Thoracic aorta (tissue), 2 donors: ENCODE measurements around the gene WNK1. TPM values are rescaled to one million over a fixed set of nuclear protein-coding genes. Genes with fewer than 3 reads are reported as not detected.

Experiments
- ATAC-seq: fragments of 150-250 bp; one replicate; pipeline ENCODE4 v1.8.0; 2017; ENCODE audit warnings: low read depth; ENCODE audit not compliant: insufficient number of reproducible peaks, low FRiP score
- DNase-seq: peaks from one replicate; pipeline ENCODE4 v3.0.0-alpha.2; 2020; ENCODE audit warnings: low spot score
- H3K27ac ChIP-seq, 2 donors: fragments of 200-600 bp; sonication (generic); 1 replicate in 1 of 2; 2 replicates in 1 of 2; pipeline ENCODE4 v1.5.1; 2016; ENCODE audit warnings: mild to moderate bottlenecking in 2 of 2, moderate library complexity in 2 of 2
- H3K27me3 ChIP-seq: fragments of 200-600 bp; sonication (generic); replicated peaks from 2 replicates; pipeline ENCODE4 v1.6.0; 2016; ENCODE audit warnings: mild to moderate bottlenecking; ENCODE audit not compliant: insufficient read depth
- H3K36me3 ChIP-seq: fragments of 200-600 bp; sonication (generic); one replicate; pipeline ENCODE4 v1.5.1; 2016
- H3K4me1 ChIP-seq, 2 donors: fragments of 200-600 bp; sonication (generic); 1 replicate in 1 of 2; 2 replicates in 1 of 2; pipeline versions ENCODE4 v1.5.1 to v1.6.0; 2016; ENCODE audit warnings: low read depth in 2 of 2, mild to moderate bottlenecking in 1 of 2; ENCODE audit not compliant: control insufficient read depth in 1 of 2
- H3K4me3 ChIP-seq: fragments of 200-600 bp; sonication (generic); 2 replicates; pipeline ENCODE4 v1.5.1; 2016; ENCODE audit warnings: mild to moderate bottlenecking
- H3K9me3 ChIP-seq: fragments of 200-600 bp; sonication (generic); 2 replicates; pipeline ENCODE4 v1.5.1; 2016
- total RNA-seq, 2 donors: library from RNA; depleted of rRNA; stranded (reverse); fragments of >200 nt; gene quantifications; one replicate each; pipeline versions ENCODE4 v1.1.0 to v1.2.3, GENCODE V29; 2016
- TF ChIP-seq, protein P1 (sequence below): fragments of 200-600 bp; sonication (generic); IDR thresholded peaks from one replicate; pipeline ENCODE4 v1.5.1; 2019; ENCODE audit warnings: antibody characterized with exemption

Gene WNK1
- total RNA-seq, 2 donors from 2014 or later = 191 to 197 TPM

DNA sequence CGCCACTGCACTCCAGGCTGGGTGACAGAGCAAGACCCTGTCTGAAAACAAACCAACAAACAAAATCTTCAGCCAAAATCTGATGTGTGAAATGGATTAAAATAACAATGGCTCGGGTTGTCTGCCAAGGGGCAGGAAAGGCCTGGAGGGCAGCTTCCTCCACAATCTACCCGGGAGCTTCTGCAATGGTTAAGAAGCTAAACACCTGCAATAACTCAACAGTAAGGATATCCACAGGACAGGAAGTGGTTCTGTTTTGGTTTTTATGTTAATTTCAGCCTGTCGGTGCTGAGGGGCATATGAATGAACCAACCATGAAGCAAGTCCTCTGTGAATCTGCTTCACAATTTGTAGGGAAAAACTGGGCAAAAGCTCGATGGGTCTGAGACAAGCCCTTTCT, 162.7 kb downstream of the WNK1 start:
- Histone ChIP-seq H3K9me3 (no peaks in the 10 kb centered on the region), H3K4me3 (no peak overlapping the region), H3K27me3 (no peaks in the 10 kb centered on the region), H3K4me1 (peaks cover 9 to 17% of the 10 kb centered on the region in 2 donors), H3K27ac (no peak overlapping the region), H3K36me3 (peaks cover 17% of the 10 kb centered on the region)
- TF ChIP-seq, protein P1, sequence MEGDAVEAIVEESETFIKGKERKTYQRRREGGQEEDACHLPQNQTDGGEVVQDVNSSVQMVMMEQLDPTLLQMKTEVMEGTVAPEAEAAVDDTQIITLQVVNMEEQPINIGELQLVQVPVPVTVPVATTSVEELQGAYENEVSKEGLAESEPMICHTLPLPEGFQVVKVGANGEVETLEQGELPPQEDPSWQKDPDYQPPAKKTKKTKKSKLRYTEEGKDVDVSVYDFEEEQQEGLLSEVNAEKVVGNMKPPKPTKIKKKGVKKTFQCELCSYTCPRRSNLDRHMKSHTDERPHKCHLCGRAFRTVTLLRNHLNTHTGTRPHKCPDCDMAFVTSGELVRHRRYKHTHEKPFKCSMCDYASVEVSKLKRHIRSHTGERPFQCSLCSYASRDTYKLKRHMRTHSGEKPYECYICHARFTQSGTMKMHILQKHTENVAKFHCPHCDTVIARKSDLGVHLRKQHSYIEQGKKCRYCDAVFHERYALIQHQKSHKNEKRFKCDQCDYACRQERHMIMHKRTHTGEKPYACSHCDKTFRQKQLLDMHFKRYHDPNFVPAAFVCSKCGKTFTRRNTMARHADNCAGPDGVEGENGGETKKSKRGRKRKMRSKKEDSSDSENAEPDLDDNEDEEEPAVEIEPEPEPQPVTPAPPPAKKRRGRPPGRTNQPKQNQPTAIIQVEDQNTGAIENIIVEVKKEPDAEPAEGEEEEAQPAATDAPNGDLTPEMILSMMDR = no peak
- ATAC-seq = no peak
- DNase-seq = no peak

DNA sequence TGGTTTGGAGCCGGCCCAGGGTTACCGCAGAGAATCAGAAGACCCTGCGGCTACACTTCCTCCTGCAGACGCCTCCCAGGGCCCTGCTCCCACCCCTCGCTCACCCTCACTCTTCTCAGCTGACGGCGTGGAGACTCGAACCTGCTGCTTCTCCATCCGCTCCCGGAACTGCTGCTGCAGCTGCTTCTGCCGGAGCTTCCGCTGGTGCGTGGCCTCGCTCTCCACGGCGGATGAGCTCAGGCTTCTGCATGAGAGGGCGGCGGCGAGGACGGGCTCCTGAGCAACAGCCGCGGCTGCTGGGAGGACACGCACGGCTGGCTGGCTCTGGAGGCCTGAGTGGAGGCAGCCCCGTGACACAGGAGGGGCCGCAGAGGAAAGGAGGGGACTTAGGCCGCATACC, 163.9 kb downstream of the WNK1 start:
- H3K27me3 ChIP-seq = no peaks in the 10 kb centered on the region
- TF ChIP-seq, protein P1 = no peak
- peaks cover 17% of the 10 kb centered on the region for H3K36me3 ChIP-seq
- ATAC-seq (no peak), DNase-seq (no peak)
- H3K4me1 ChIP-seq = peaks cover 4 to 11% of the 10 kb centered on the region in 2 donors
- no peak overlapping the region for H3K27ac ChIP-seq
- H3K9me3 ChIP-seq = no peaks in the 10 kb centered on the region
- H3K4me3 ChIP-seq = no peak overlapping the region

DNA sequence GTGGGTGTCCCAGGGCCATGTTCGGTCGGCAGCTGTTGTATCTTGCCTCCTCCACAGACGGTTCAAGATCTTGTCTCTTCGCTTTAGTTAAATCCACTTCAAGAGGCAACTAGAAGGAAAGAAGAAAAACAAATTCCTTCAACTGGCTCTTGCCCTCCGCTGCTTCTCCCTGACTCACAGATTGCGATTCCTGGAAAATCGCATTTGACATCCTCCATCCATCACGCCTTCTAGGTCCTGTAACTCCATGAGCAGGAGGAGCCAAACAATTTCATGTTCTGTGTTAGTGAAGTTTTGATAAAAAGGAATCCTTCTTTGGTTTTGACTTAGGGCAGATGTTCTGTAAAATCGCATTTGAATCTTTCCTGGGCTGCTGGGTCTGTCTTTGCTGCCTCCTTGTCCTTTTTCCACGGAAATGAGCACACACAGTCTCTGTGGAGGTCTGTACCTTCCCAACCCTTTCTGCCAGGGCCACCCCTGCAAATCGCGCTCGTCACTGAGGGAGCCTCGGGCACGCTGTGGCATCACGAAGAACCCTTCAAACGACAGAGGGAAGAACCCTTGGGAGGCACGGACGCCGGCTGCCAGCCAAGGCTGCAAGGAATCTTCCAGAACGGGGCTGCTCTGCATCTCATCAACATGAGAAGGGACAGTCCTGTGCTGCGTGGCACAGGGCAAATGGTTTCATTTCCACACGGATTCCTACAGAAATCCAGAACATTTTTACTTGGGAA, 164.5 kb downstream of the WNK1 start:
- H3K27me3 ChIP-seq = no peaks in the 10 kb centered on the region
- H3K9me3 ChIP-seq = no peaks in the 10 kb centered on the region
- H3K36me3 ChIP-seq = peaks cover 17% of the 10 kb centered on the region

DNA sequence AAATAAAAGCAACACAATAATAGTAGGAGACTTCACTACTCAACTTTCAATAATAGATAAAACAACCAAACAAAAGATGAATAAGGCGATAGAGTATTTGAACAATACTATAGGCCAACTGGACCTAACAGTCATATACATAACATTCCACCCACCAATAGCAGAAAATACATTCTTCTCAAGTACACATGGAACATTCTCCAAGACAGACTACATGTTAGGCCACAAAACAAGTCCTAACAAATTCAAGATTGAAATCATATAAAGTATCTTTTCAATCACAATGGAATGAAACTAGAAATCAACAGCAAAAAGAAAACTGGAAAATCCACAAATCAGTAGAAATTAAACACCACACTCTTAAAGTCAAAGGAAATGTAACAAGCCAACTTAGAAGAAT, 168.3 kb downstream of the WNK1 start:
- Histone ChIP-seq H3K4me3 (no peak overlapping the region), H3K36me3 (peaks cover 20% of the 10 kb centered on the region)
- ATAC-seq = no peak

More for the DNA sequence above, 164.5 kb downstream of the WNK1 start:
- TF ChIP-seq, protein P1 = no peak
- no peak for DNase-seq
- H3K27ac ChIP-seq = no peak overlapping the region
- H3K4me3 ChIP-seq = no peak overlapping the region
- H3K4me1 ChIP-seq = peaks cover 0 to 4% of the 10 kb centered on the region in 2 donors
- ATAC-seq = no peak

DNA sequence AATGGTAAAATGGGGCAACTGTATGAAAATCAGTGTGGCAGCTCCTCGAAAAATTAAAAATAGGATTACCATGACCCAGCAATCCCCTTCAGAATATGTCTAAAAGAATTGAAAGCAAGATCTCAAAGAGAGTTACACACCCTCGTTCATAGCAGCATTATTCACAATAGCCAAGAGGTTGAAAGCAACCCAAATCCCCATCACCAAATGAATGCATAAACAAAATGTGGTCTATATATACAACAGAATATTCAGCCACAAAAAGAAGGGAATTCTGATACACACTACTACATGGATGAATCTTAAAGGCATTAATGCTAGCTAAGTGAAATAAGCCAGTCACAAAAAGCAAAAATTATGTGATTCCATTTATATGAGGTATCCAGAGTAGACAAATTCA, 169.9 kb downstream of the WNK1 start:
- Histone ChIP-seq H3K9me3 (no peaks in the 10 kb centered on the region), H3K27ac (no peak overlapping the region), H3K36me3 (peaks cover 18% of the 10 kb centered on the region), H3K4me1 (no peaks in the 10 kb centered on the region), H3K27me3 (no peaks in the 10 kb centered on the region), H3K4me3 (no peak overlapping the region)
- DNase-seq (no peak), ATAC-seq (no peak)
- TF ChIP-seq, protein P1 = no peak

More for the DNA sequence above, 168.3 kb downstream of the WNK1 start:
- Histone ChIP-seq H3K9me3 (no peaks in the 10 kb centered on the region), H3K27me3 (no peaks in the 10 kb centered on the region), H3K27ac (no peak overlapping the region), H3K4me1 (no peaks in the 10 kb centered on the region)
- TF ChIP-seq, protein P1 = no peak
- no peak for DNase-seq
